Fibroblast of lung (primary cell): ENCODE measurements around the gene EYS. TPM values are rescaled to one million over a fixed set of nuclear protein-coding genes. Genes with fewer than 3 reads are reported as not detected.

Experiments used
- DNase-seq, 2 donors: peaks; one replicate each; pipeline versions ENCODE4 v3.0.0 to v3.0.0-alpha.2; 2010; ENCODE audit warnings: low read depth in 2 of 2
- H2AFZ ChIP-seq: 2 replicates; pipeline ENCODE4 v1.5.1; 2012; ENCODE audit warnings: low read length, control low read depth, inconsistent platforms
- H3K27ac ChIP-seq: 2 replicates; pipeline ENCODE4 v1.5.1; 2011; ENCODE audit warnings: low read length, control low read depth; ENCODE audit not compliant: insufficient read depth
- H3K27me3 ChIP-seq: 2 replicates; pipeline ENCODE4 v1.5.1; 2011; ENCODE audit warnings: mild to moderate bottlenecking, low read length; ENCODE audit not compliant: control insufficient read depth, insufficient read depth
- H3K36me3 ChIP-seq: 2 replicates; pipeline ENCODE4 v1.5.1; 2011; ENCODE audit warnings: low read length; ENCODE audit not compliant: control insufficient read depth, insufficient read depth
- H3K4me1 ChIP-seq: 2 replicates; pipeline ENCODE4 v1.5.1; 2011; ENCODE audit warnings: low read length; ENCODE audit not compliant: control insufficient read depth, insufficient read depth; ENCODE audit errors: extremely low read depth
- H3K4me2 ChIP-seq: 2 replicates; pipeline ENCODE4 v1.5.1; 2011; ENCODE audit warnings: low read length, control low read depth; ENCODE audit not compliant: insufficient read depth; ENCODE audit errors: extremely low read depth
- H3K4me3 ChIP-seq, 4 experiments: fragments of 200-600 bp in 1 of 4; sonication (generic) in 1 of 4; replicated peaks in 1 of 4; 2 replicates each; pipeline ENCODE4 v1.5.1; 2011 to 2016; ENCODE audit warnings: low read length in 4 of 4, low read depth in 3 of 4, mild to moderate bottlenecking in 3 of 4, control low read depth in 2 of 4, inconsistent platforms in 1 of 4, mixed read lengths in 1 of 4; ENCODE audit not compliant: insufficient read depth in 1 of 4; ENCODE audit errors: control extremely low read depth in 1 of 4
- H3K79me2 ChIP-seq: 2 replicates; pipeline ENCODE4 v1.5.1; 2012; ENCODE audit warnings: mild to moderate bottlenecking, low read length, inconsistent platforms; ENCODE audit not compliant: control insufficient read depth, insufficient read depth
- H3K9ac ChIP-seq: 2 replicates; pipeline ENCODE4 v1.5.1; 2011; ENCODE audit warnings: mild to moderate bottlenecking, low read length, control low read depth; ENCODE audit not compliant: insufficient read depth
- H3K9me3 ChIP-seq: 2 replicates; pipeline ENCODE4 v1.5.1; 2012; ENCODE audit warnings: low read depth, low read length; ENCODE audit not compliant: control insufficient read depth, insufficient read depth
- H4K20me1 ChIP-seq: 2 replicates; pipeline ENCODE4 v1.5.1; 2011; ENCODE audit warnings: low read length; ENCODE audit not compliant: control insufficient read depth, insufficient read depth; ENCODE audit errors: extremely low read depth
- CTCF ChIP-seq, 2 donors: IDR thresholded peaks in 1 of 2; conservative IDR thresholded peaks in 1 of 2; 1 replicate in 1 of 2; 2 replicates in 1 of 2; pipeline ENCODE4 v1.5.1; 2011 to 2012; ENCODE audit warnings: low read length in 2 of 2, control low read depth in 1 of 2, inconsistent platforms in 1 of 2, low read depth in 1 of 2, mild to moderate bottlenecking in 1 of 2
- EZH2 ChIP-seq: IDR thresholded peaks from 2 replicates; pipeline ENCODE4 v1.5.1; 2012; ENCODE audit warnings: low read length, control low read depth, mild to moderate bottlenecking; ENCODE audit errors: missing control alignments
- polyA plus RNA-seq, 2 donors: library from polyadenylated mRNA; depleted of rRNA in 1 of 2; stranded (reverse) in 1 of 2; unstranded in 1 of 2; fragments of >200 nt; gene quantifications; 2 replicates each; pipeline ENCODE4 v1.2.1, GENCODE V29; 2011 to 2012; ENCODE audit warnings: missing spikeins in 1 of 2
- total RNA-seq: library from RNA; depleted of rRNA; stranded (reverse); fragments of >200 nt; gene quantifications from 2 replicates; pipeline ENCODE4 v1.2.1, GENCODE V29; 2014

EYS gene
- total and polyA plus RNA-seq, 2 donors (not counting 1 experiment from before 2014, with no cell fraction given) = under 0.01 TPM; not detected in 1

GRCh38 chr6:63805345-63805744 is 1901.7 kb downstream of the EYS start:
- Histone ChIP-seq H3K4me2 (peak overlapping the region; percentile 23), H4K20me1 (no peaks in the 10 kb centered on the region), H3K79me2 (no peaks in the 10 kb centered on the region), H3K9me3 (no peaks in the 10 kb centered on the region), H3K9ac (no peak overlapping the region), H2AFZ (no peak overlapping the region), H3K4me1 (peaks cover 18% of the 10 kb centered on the region), H3K27ac (peak overlapping the region; percentile 76), H3K36me3 (no peaks in the 10 kb centered on the region), H3K4me3 (no peak overlapping the region), H3K27me3 (no peaks in the 10 kb centered on the region)
- no peak for TF ChIP-seq EZH2
- no peak for TF ChIP-seq CTCF (conservative IDR thresholded peaks at IDR 0.05 in 1 of 2, IDR thresholded peaks at IDR 0.05 in 1 of 2; ENCODE audit: low read depth in 1 of 2, low read length in 2 of 2)
- no peak for DNase-seq

- no peaks in the 10 kb centered on the region for H3K79me2 ChIP-seq
- H3K4me3 ChIP-seq = no peak overlapping the region
- H2AFZ ChIP-seq = peak overlapping the region; percentile 59
- DNase-seq = peak; percentile 65 to 94
- TF ChIP-seq CTCF (conservative IDR thresholded peaks at IDR 0.05 in 1 of 2, IDR thresholded peaks at IDR 0.05 in 1 of 2; ENCODE audit: low read depth in 1 of 2, low read length in 2 of 2) = no peak
- TF ChIP-seq EZH2 = no peak
- H4K20me1 ChIP-seq = no peaks in the 10 kb centered on the region
- no peaks in the 10 kb centered on the region for H3K36me3 ChIP-seq
- peaks cover 18% of the 10 kb centered on the region for H3K4me1 ChIP-seq
- H3K4me2 ChIP-seq = peak overlapping the region; percentile 61
- no peaks in the 10 kb centered on the region for H3K27me3 ChIP-seq
- H3K9me3 ChIP-seq = no peaks in the 10 kb centered on the region
- no peak overlapping the region for H3K9ac ChIP-seq
- peak overlapping the region; percentile 76 for H3K27ac ChIP-seq
These were observed 1902.6 kb downstream of the EYS start for GRCh38 chr6:63804381-63804956.

- no peak for DNase-seq
- Histone ChIP-seq H3K4me1 (peaks cover 18% of the 10 kb centered on the region), H4K20me1 (no peaks in the 10 kb centered on the region), H3K9me3 (no peaks in the 10 kb centered on the region), H3K79me2 (no peaks in the 10 kb centered on the region), H3K36me3 (no peaks in the 10 kb centered on the region), H3K9ac (no peak overlapping the region), H3K4me2 (no peak overlapping the region), H3K27ac (no peak overlapping the region), H3K27me3 (no peaks in the 10 kb centered on the region), H3K4me3 (no peak overlapping the region), H2AFZ (no peak overlapping the region)
- no peak for TF ChIP-seq CTCF (conservative IDR thresholded peaks at IDR 0.05 in 1 of 2, IDR thresholded peaks at IDR 0.05 in 1 of 2; ENCODE audit: low read depth in 1 of 2, low read length in 2 of 2)
These were observed 1903.7 kb downstream of the EYS start for GRCh38 chr6:63803371-63803770.
